MM.1S (cell line): Measurements from ENCODE around the gene UNKL.

Experiments used
- DNase-seq: peaks from one replicate; pipeline ENCODE4 v3.0.0-alpha.2; 2015
- H2AFZ ChIP-seq: fragments of 300-600 bp; sonication (generic); 2 replicates; pipeline ENCODE4 v1.6.0; 2016; ENCODE audit warnings: antibody characterized with exemption, low read length
- H3F3A ChIP-seq: fragments of 300-600 bp; sonication (generic); 2 replicates; pipeline ENCODE4 v1.6.1; 2016; ENCODE audit warnings: mild to moderate bottlenecking, antibody characterized with exemption, low read length, moderate library complexity, mixed read lengths; ENCODE audit not compliant: insufficient read depth
- H3K27ac ChIP-seq: fragments of 300-600 bp; sonication (generic); 2 replicates; pipeline ENCODE4 v1.5.1; 2016; ENCODE audit warnings: mild to moderate bottlenecking, low read length
- H3K27me3 ChIP-seq: fragments of 300-600 bp; sonication (generic); replicated peaks from 2 replicates; pipeline ENCODE4 v1.6.0; 2016; ENCODE audit warnings: low read length; ENCODE audit not compliant: insufficient read depth
- H3K36me3 ChIP-seq: fragments of 300-600 bp; sonication (generic); replicated peaks from 2 replicates; pipeline ENCODE4 v1.6.1; 2016; ENCODE audit warnings: mild to moderate bottlenecking, low read length, mixed read lengths; ENCODE audit not compliant: insufficient read depth
- H3K4me1 ChIP-seq: fragments of 300-600 bp; sonication (generic); 2 replicates; pipeline ENCODE4 v1.6.1; 2016; ENCODE audit warnings: low read length, mixed read lengths
- H3K4me2 ChIP-seq: fragments of 300-600 bp; sonication (generic); 2 replicates; pipeline ENCODE4 v1.6.0; 2016; ENCODE audit warnings: low read depth, low read length
- H3K4me3 ChIP-seq: fragments of 300-600 bp; sonication (generic); 2 replicates; pipeline ENCODE4 v1.5.1; 2016; ENCODE audit warnings: low read length, mixed read lengths
- H3K79me2 ChIP-seq: fragments of 300-600 bp; sonication (generic); 2 replicates; pipeline ENCODE4 v1.6.1; 2016; ENCODE audit warnings: mixed run types, low read length, mixed read lengths
- H3K9ac ChIP-seq: fragments of 300-600 bp; sonication (generic); 2 replicates; pipeline ENCODE4 v1.6.1; 2016; ENCODE audit warnings: low read length, mixed read lengths
- H3K9me2 ChIP-seq: fragments of 300-600 bp; sonication (generic); replicated peaks from 2 replicates; pipeline ENCODE4 v1.6.1; 2016; ENCODE audit warnings: mild to moderate bottlenecking, low read length, mixed read lengths; ENCODE audit not compliant: insufficient read depth
- H3K9me3 ChIP-seq: fragments of 300-600 bp; sonication (generic); replicated peaks from 2 replicates; pipeline ENCODE4 v1.6.1; 2016; ENCODE audit warnings: mild to moderate bottlenecking, low read length, mixed read lengths; ENCODE audit not compliant: insufficient read depth
- H4K20me1 ChIP-seq: fragments of 300-600 bp; sonication (generic); 2 replicates; pipeline ENCODE4 v1.6.1; 2016; ENCODE audit warnings: mild to moderate bottlenecking, low read length, moderate library complexity, mixed read lengths; ENCODE audit not compliant: insufficient read depth
- CTCF ChIP-seq: fragments of 300-600 bp; sonication (generic); IDR thresholded peaks from 2 replicates; pipeline ENCODE4 v1.5.1; 2016; ENCODE audit warnings: antibody characterized with exemption, low read length, mixed read lengths
- EZH2 ChIP-seq: fragments of 300-600 bp; sonication (generic); optimal IDR thresholded peaks from 2 replicates; pipeline ENCODE3; 2017; ENCODE audit warnings: low read depth, mild to moderate bottlenecking, antibody characterized with exemption, low read length, mixed read lengths
- EZH2phosphoT487 ChIP-seq: fragments of 300-600 bp; sonication (generic); IDR thresholded peaks from 2 replicates; pipeline ENCODE4 v1.6.1; 2018; ENCODE audit warnings: antibody characterized with exemption, low read length

UNKL gene

GRCh38 chr16:1338855-1339675 is 75.4 kb downstream of the UNKL start:
- no peak overlapping the region for H3K4me3 ChIP-seq
- no peak overlapping the region for H3K27ac ChIP-seq
- no peaks in the 10 kb centered on the region for H4K20me1 ChIP-seq
- H3K36me3 ChIP-seq, result no peaks in the 10 kb centered on the region
- no peak overlapping the region for H3K9ac ChIP-seq
- no peak overlapping the region for H2AFZ ChIP-seq
- no peaks in the 10 kb centered on the region for H3K9me3 ChIP-seq
- H3K4me1 ChIP-seq, result peaks cover 7% of the 10 kb centered on the region
- no peaks in the 10 kb centered on the region for H3K79me2 ChIP-seq
- no peak for DNase-seq
- H3K4me2 ChIP-seq, result no peak overlapping the region
- peaks cover 49% of the 10 kb centered on the region for H3K27me3 ChIP-seq
- H3K9me2 ChIP-seq, result no peaks in the 10 kb centered on the region
- H3F3A ChIP-seq, result no peaks in the 10 kb centered on the region
- TF ChIP-seq CTCF (no peak), EZH2 (no peak), EZH2phosphoT487 (no peak)

GRCh38 chr16:1338119-1338730 is 76.3 kb downstream of the UNKL start:
- TF ChIP-seq CTCF (peak; percentile 35), EZH2 (no peak)
- H3K79me2 ChIP-seq, result no peaks in the 10 kb centered on the region
- peaks cover 53% of the 10 kb centered on the region for H3K27me3 ChIP-seq

GRCh38 chr16:1337486-1337885 is 77.0 kb downstream of the UNKL start:
- Histone ChIP-seq H3K4me1 (peaks cover 8% of the 10 kb centered on the region), H3F3A (no peaks in the 10 kb centered on the region), H3K79me2 (no peaks in the 10 kb centered on the region), H3K9ac (no peak overlapping the region), H2AFZ (no peak overlapping the region), H3K4me2 (no peak overlapping the region), H3K9me2 (no peaks in the 10 kb centered on the region), H3K9me3 (no peaks in the 10 kb centered on the region), H4K20me1 (no peaks in the 10 kb centered on the region), H3K36me3 (no peaks in the 10 kb centered on the region), H3K27ac (no peak overlapping the region), H3K4me3 (no peak overlapping the region), H3K27me3 (peaks cover 61% of the 10 kb centered on the region)
- TF ChIP-seq CTCF (no peak), EZH2phosphoT487 (no peak), EZH2 (no peak)
- DNase-seq, result no peak

More at GRCh38 chr16:1338119-1338730, 76.3 kb downstream of the UNKL start:
- Histone ChIP-seq H3F3A (no peaks in the 10 kb centered on the region), H3K4me3 (no peak overlapping the region), H3K4me1 (peaks cover 7% of the 10 kb centered on the region), H3K27ac (no peak overlapping the region), H3K9me2 (no peaks in the 10 kb centered on the region), H2AFZ (no peak overlapping the region), H3K9ac (no peak overlapping the region), H3K9me3 (no peaks in the 10 kb centered on the region), H3K4me2 (no peak overlapping the region), H3K36me3 (no peaks in the 10 kb centered on the region), H4K20me1 (no peaks in the 10 kb centered on the region)
- DNase-seq, result no peak
